ENCODE results near the gene GNPTG.

GNPTG gene

GRCh38 chr16:1351582-1352362, at the start of gene GNPTG, which contains the start of gene TSR3:
Gene GNPTG, plus strand, starts transcription at chr16:1351931. Its CDS starts 35 bp downstream, at chr16:1351966.
Gene TSR3, minus strand, starts transcription at chr16:1351878. Its CDS starts 74 bp downstream, at chr16:1351804.
- peak; percentile 63 for DNase-seq (ENCODE audit: low spot score)

- no peak for DNase-seq (ENCODE audit: low spot score)
Measured at GRCh38 chr16:1305823-1306222, 45.9 kb upstream of the GNPTG start.

- DNase-seq (ENCODE audit: low spot score), result no peak
Measured at GRCh38 chr16:1306334-1306733, 45.4 kb upstream of the GNPTG start.

- no peak for DNase-seq (ENCODE audit: low spot score)
Measured at GRCh38 chr16:1308036-1308976, 43.4 kb upstream of the GNPTG start.

- DNase-seq (ENCODE audit: low spot score), result peak; percentile 97
Measured at GRCh38 chr16:1308977-1309885, 42.5 kb upstream of the GNPTG start, which contains the start of gene UBE2I. Gene UBE2I, plus strand, starts transcription at chr16:1309636. Its CDS starts 4,395 bp downstream, at chr16:1314031.

- no peak for DNase-seq (ENCODE audit: low spot score)
Measured at GRCh38 chr16:1309888-1310831, 41.6 kb upstream of the GNPTG start.

GRCh38 chr16:1310832-1311200, 40.9 kb upstream of the GNPTG start:
- no peak for DNase-seq (ENCODE audit: low spot score)

- DNase-seq (ENCODE audit: low spot score), result no peak
Measured at GRCh38 chr16:1311212-1311737, 40.5 kb upstream of the GNPTG start.

GRCh38 chr16:1311738-1312466, 39.8 kb upstream of the GNPTG start:
- no peak for DNase-seq (ENCODE audit: low spot score)

GRCh38 chr16:1312467-1312816, 39.3 kb upstream of the GNPTG start:
- DNase-seq (ENCODE audit: low spot score), result no peak

GRCh38 chr16:1312903-1313302, 38.8 kb upstream of the GNPTG start:
- no peak for DNase-seq (ENCODE audit: low spot score)

- no peak for DNase-seq (ENCODE audit: low spot score)
Measured at GRCh38 chr16:1313721-1314369, 37.9 kb upstream of the GNPTG start.

GRCh38 chr16:1314399-1315068, 37.2 kb upstream of the GNPTG start:
- no peak for DNase-seq (ENCODE audit: low spot score)

GRCh38 chr16:1315081-1316032, 36.4 kb upstream of the GNPTG start:
- DNase-seq (ENCODE audit: low spot score), result no peak

GRCh38 chr16:1316033-1316405, 35.7 kb upstream of the GNPTG start:
- no peak for DNase-seq (ENCODE audit: low spot score)

- DNase-seq (ENCODE audit: low spot score), result no peak
Measured at GRCh38 chr16:1317479-1318267, 34.1 kb upstream of the GNPTG start.

GRCh38 chr16:1318268-1318545, 33.5 kb upstream of the GNPTG start:
- no peak for DNase-seq (ENCODE audit: low spot score)
